CD4-positive, alpha-beta T cell (primary cell): Measurements from ENCODE around the gene RNF114. TPM values are rescaled to one million over a fixed set of nuclear protein-coding genes. Genes with fewer than 3 reads are reported as not detected.

Source experiments
- ATAC-seq: fragments of 200-7000 bp; cut with Tn5 transposase; one replicate; pipeline ENCODE4 v1.10.0; 2022; ENCODE audit warnings: mild to moderate bottlenecking; ENCODE audit not compliant: poor library complexity
- CTCF ChIA-PET: fragments of 350-600 bp; sonication (Branson Sonifier 250); formaldehyde crosslinking; loops from one replicate; lab custom pipeline; 2021; ENCODE audit warnings: antibody characterized with exemption, inconsistent platforms; lab: Charles Lee
- POLR2A ChIA-PET: fragments of 350-600 bp; sonication (Branson Sonifier 250); formaldehyde crosslinking; loops from one replicate; lab custom pipeline; 2021; ENCODE audit warnings: antibody characterized with exemption, inconsistent platforms; lab: Charles Lee
- DNase-seq, 14 experiments: peaks; one replicate each; pipeline ENCODE4 v3.0.0-alpha.2; 2013 to 2020; ENCODE audit warnings: mixed read lengths in 2 of 14
- H3K27ac ChIP-seq, 2 donors: one replicate each; pipeline versions ENCODE4 v1.5.1 to v1.7.0; 2013; ENCODE audit warnings: low read length in 2 of 2, low read depth in 1 of 2, mild to moderate bottlenecking in 1 of 2
- H3K27me3 ChIP-seq, 2 experiments: 1 replicate in 1 of 2; 2 replicates in 1 of 2; pipeline versions ENCODE4 v1.6.1 to v1.7.0; 2013; ENCODE audit warnings: low read length in 2 of 2, control low read depth in 1 of 2, mild to moderate bottlenecking in 1 of 2, moderate library complexity in 1 of 2; ENCODE audit not compliant: insufficient read depth in 2 of 2, control insufficient read depth in 1 of 2
- H3K36me3 ChIP-seq: one replicate; pipeline ENCODE4 v1.6.1; 2013; ENCODE audit warnings: low read length, control low read depth; ENCODE audit not compliant: insufficient read depth
- H3K4me1 ChIP-seq: one replicate; pipeline ENCODE4 v1.6.1; 2013; ENCODE audit warnings: low read length, control low read depth; ENCODE audit not compliant: insufficient read depth
- H3K4me3 ChIP-seq: one replicate; pipeline ENCODE4 v1.5.1; 2013; ENCODE audit warnings: mild to moderate bottlenecking, low read length, moderate library complexity
- H3K9me3 ChIP-seq, 2 experiments: 1 replicate in 1 of 2; 2 replicates in 1 of 2; pipeline versions ENCODE4 v1.6.1 to v1.7.0; 2013; ENCODE audit warnings: low read length in 2 of 2, mild to moderate bottlenecking in 2 of 2, control low read depth in 1 of 2, moderate library complexity in 1 of 2; ENCODE audit not compliant: control insufficient read depth in 1 of 2, insufficient read depth in 1 of 2
- H3K27ac Mint-ChIP-seq: one replicate; pipeline ENCODE4 v1.8.0; 2020; ENCODE audit warnings: mixed read lengths
- H3K27me3 Mint-ChIP-seq: one replicate; pipeline ENCODE4 v1.8.0; 2021; ENCODE audit warnings: mixed read lengths
- H3K36me3 Mint-ChIP-seq: one replicate; pipeline ENCODE4 v1.8.0; 2021; ENCODE audit warnings: low read depth, mixed read lengths
- H3K4me1 Mint-ChIP-seq: one replicate; pipeline ENCODE4 v1.8.0; 2021; ENCODE audit warnings: low read depth, mixed read lengths
- H3K4me3 Mint-ChIP-seq: one replicate; pipeline ENCODE4 v1.8.0; 2020; ENCODE audit warnings: mild to moderate bottlenecking, mixed read lengths
- H3K9me3 Mint-ChIP-seq: one replicate; pipeline ENCODE4 v1.8.0; 2020; ENCODE audit warnings: mixed read lengths
- intact Hi-C, 2 experiments: fragments of 100-400 bp; cut with DNase I in 1 of 2; cut with micrococcal nuclease in 1 of 2; formaldehyde crosslinking; loops; one replicate each; pipeline versions ENCODE4 v1.15.1 to v1.9.0; 2023 to 2025; cut with DNase I, micrococcal nuclease
- total RNA-seq, 174 experiments: library from RNA in 2 of 174; stranded (reverse) in 2 of 174; gene quantifications; one replicate each; pipeline ENCODE4 v1.2.3 and lab custom pipeline; 2021 to 2026
- TF ChIP-seq, protein P1 (sequence below): fragments of 200-600 bp; IDR thresholded peaks from one replicate; pipeline ENCODE4 v1.8.0; 2022; ENCODE audit warnings: antibody characterized with exemption, mild to moderate bottlenecking

RNF114 gene
- total RNA-seq, 2 experiments from 2014 or later, result 129 to 132 TPM

DNA sequence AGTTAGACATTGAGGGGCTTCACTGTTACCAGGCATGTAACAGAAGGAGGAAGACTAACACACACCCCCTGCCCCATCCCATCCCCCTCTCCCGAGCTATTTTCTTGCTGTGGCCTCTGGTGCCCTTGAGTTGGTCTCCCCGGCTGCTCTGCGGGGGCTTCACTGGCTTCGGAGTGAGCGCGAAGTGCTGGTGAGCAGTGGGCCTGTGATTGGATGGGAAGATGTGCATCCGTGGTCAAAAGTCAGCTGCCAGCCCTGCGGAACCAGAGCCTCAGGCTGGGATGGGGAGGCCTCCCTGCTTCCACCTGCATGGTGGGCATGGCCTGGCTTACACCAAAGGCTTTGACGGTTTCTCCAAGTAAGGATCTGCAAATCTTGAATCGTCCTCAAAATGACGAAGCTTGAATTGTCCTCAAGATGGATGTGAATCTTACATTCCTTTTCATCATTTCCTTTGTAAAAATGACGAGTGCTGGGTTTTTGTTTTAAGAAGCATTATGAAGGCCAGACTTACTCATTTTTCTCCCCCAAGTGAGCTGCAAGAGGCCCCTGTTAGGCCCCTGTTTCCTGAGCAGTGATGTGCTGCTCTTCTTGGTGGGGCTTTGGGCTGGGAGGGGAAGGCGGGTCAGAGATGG is 44.6 kb upstream of the RNF114 start:
- ATAC-seq (no peak), DNase-seq (no peak)
- Histone ChIP-seq H3K27ac (no peak overlapping the region), H3K27me3 (no peaks in the 10 kb centered on the region), H3K4me3 (no peak overlapping the region), H3K9me3 (no peaks in the 10 kb centered on the region), H3K36me3 (peaks cover 22% of the 10 kb centered on the region), H3K4me1 (peaks cover 16% of the 10 kb centered on the region)
- Mint-ChIP-seq H3K4me1 (peaks cover 16% of the 10 kb centered on the region), H3K36me3 (peaks cover 26% of the 10 kb centered on the region), H3K27ac (no peak overlapping the region), H3K4me3 (no peak overlapping the region), H3K9me3 (no peaks in the 10 kb centered on the region), H3K27me3 (no peaks in the 10 kb centered on the region)
- ChIA-PET CTCF (no interaction called here), POLR2A (no interaction called here)
- intact Hi-C loops, result no loop called here
- TF ChIP-seq, protein P1, sequence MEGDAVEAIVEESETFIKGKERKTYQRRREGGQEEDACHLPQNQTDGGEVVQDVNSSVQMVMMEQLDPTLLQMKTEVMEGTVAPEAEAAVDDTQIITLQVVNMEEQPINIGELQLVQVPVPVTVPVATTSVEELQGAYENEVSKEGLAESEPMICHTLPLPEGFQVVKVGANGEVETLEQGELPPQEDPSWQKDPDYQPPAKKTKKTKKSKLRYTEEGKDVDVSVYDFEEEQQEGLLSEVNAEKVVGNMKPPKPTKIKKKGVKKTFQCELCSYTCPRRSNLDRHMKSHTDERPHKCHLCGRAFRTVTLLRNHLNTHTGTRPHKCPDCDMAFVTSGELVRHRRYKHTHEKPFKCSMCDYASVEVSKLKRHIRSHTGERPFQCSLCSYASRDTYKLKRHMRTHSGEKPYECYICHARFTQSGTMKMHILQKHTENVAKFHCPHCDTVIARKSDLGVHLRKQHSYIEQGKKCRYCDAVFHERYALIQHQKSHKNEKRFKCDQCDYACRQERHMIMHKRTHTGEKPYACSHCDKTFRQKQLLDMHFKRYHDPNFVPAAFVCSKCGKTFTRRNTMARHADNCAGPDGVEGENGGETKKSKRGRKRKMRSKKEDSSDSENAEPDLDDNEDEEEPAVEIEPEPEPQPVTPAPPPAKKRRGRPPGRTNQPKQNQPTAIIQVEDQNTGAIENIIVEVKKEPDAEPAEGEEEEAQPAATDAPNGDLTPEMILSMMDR, result no peak

DNA sequence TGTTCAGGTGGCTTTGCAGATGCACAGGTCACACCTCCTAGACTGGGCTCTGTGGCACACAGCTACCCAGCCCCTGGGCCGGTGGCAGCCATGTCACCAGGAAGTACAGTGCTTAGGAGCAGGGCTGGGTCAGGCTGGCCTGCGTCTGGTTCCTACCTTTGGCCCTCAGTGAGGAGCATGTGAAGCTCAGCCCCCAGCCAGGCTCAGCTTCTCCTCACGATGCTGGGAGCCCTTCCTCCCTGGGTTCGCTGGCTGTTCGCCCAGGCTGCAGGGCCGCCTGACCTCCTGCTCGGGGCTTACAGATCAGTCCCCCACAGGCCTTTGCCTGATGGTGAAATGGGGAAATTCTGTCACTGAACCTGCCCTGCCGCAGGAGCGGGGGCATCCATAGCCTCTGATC is 43.9 kb upstream of the RNF114 start:
- Histone ChIP-seq H3K27me3 (no peaks in the 10 kb centered on the region), H3K4me3 (no peak overlapping the region), H3K27ac (no peak overlapping the region), H3K9me3 (no peaks in the 10 kb centered on the region), H3K4me1 (peaks cover 16% of the 10 kb centered on the region), H3K36me3 (peaks cover 15% of the 10 kb centered on the region)
- Mint-ChIP-seq H3K4me1 (peaks cover 19% of the 10 kb centered on the region), H3K27ac (no peak overlapping the region), H3K36me3 (peaks cover 20% of the 10 kb centered on the region), H3K27me3 (no peaks in the 10 kb centered on the region), H3K9me3 (no peaks in the 10 kb centered on the region), H3K4me3 (no peak overlapping the region)
- TF ChIP-seq, protein P1, result no peak
- intact Hi-C loops, result no loop called here
- no peak for DNase-seq
- ATAC-seq, result no peak
- ChIA-PET POLR2A (no interaction called here), CTCF (no interaction called here)

DNA sequence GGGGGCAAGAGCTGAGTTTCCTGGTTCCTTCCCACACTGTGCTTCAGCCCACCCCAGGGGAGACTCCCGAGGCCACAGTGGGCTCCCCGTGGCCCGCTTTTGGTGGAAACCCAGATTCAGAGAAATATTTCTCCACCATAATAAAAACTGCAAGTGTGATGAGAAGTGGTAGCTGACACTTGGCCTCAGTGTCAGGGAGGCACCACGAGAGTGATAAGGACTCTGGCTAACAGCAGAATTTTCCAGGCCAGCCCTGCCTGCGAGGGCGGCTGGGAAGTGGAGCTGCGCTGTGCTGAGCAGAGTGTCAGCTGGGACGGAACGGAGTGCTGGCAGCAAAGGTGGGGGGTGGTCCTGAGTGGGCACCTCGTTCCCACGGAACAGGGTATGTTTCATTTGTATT is 43.4 kb upstream of the RNF114 start:
- Histone ChIP-seq H3K27me3 (no peaks in the 10 kb centered on the region), H3K4me3 (no peak overlapping the region), H3K4me1 (peaks cover 16% of the 10 kb centered on the region), H3K27ac (no peak overlapping the region), H3K36me3 (peaks cover 10% of the 10 kb centered on the region), H3K9me3 (no peaks in the 10 kb centered on the region)
- no peak for ATAC-seq
- CTCF ChIA-PET, result no interaction called here
- H3K4me1 Mint-ChIP-seq, result peaks cover 19% of the 10 kb centered on the region
- peak overlapping the region; percentile 24 for H3K27ac Mint-ChIP-seq
- H3K36me3 Mint-ChIP-seq, result peaks cover 16% of the 10 kb centered on the region
- TF ChIP-seq, protein P1, result no peak
- no peak for DNase-seq
- no peaks in the 10 kb centered on the region for H3K27me3 Mint-ChIP-seq
- POLR2A ChIA-PET, result no interaction called here
- intact Hi-C loops, result no loop called here
- H3K9me3 Mint-ChIP-seq, result no peaks in the 10 kb centered on the region
- H3K4me3 Mint-ChIP-seq, result no peak overlapping the region
